Right atrium auricular region (tissue), 2 donors: Measurements from ENCODE around the gene ITGB7. TPM values are rescaled to one million over a fixed set of nuclear protein-coding genes. Genes with fewer than 3 reads are reported as not detected.

Experiments
- DNase-seq: peaks from one replicate; pipeline ENCODE4 v3.0.0-alpha.2; 2019; ENCODE audit warnings: low spot score
- H3K27ac ChIP-seq, 2 donors: fragments of 200-600 bp; sonication (generic); 1 replicate in 1 of 2; 2 replicates in 1 of 2; pipeline ENCODE4 v1.5.1; 2016 to 2019
- H3K27me3 ChIP-seq, 2 donors: fragments of 200-600 bp; sonication (generic); one replicate each; pipeline versions ENCODE4 v1.5.1 to v1.6.0; 2017 to 2019
- H3K36me3 ChIP-seq: fragments of 200-600 bp; sonication (generic); one replicate; pipeline ENCODE4 v1.5.1; 2016
- H3K4me1 ChIP-seq, 2 donors: fragments of 200-600 bp; sonication (generic); one replicate each; pipeline versions ENCODE4 v1.5.1 to v1.6.0; 2017 to 2019
- H3K4me3 ChIP-seq, 2 donors: fragments of 200-600 bp; sonication (generic); 1 replicate in 1 of 2; 2 replicates in 1 of 2; pipeline ENCODE4 v1.5.1; 2017 to 2019; ENCODE audit warnings: mild to moderate bottlenecking in 1 of 2, moderate library complexity in 1 of 2
- H3K9me3 ChIP-seq, 2 donors: fragments of 200-600 bp; sonication (generic); one replicate each; pipeline ENCODE4 v1.5.1; 2019
- total RNA-seq, 2 donors: library from RNA; depleted of rRNA; stranded (reverse); fragments of >200 nt; gene quantifications; one replicate each; pipeline ENCODE4 v1.1.0, GENCODE V29; 2016
- TF ChIP-seq, protein P1 (sequence below), 2 donors: fragments of 200-600 bp; sonication (generic); IDR thresholded peaks; one replicate each; pipeline ENCODE4 v1.5.1; 2019; ENCODE audit warnings: antibody characterized with exemption in 2 of 2

ITGB7 gene
- total RNA-seq, 2 donors from 2014 or later, result 0.47 TPM; not detected in 1

DNA sequence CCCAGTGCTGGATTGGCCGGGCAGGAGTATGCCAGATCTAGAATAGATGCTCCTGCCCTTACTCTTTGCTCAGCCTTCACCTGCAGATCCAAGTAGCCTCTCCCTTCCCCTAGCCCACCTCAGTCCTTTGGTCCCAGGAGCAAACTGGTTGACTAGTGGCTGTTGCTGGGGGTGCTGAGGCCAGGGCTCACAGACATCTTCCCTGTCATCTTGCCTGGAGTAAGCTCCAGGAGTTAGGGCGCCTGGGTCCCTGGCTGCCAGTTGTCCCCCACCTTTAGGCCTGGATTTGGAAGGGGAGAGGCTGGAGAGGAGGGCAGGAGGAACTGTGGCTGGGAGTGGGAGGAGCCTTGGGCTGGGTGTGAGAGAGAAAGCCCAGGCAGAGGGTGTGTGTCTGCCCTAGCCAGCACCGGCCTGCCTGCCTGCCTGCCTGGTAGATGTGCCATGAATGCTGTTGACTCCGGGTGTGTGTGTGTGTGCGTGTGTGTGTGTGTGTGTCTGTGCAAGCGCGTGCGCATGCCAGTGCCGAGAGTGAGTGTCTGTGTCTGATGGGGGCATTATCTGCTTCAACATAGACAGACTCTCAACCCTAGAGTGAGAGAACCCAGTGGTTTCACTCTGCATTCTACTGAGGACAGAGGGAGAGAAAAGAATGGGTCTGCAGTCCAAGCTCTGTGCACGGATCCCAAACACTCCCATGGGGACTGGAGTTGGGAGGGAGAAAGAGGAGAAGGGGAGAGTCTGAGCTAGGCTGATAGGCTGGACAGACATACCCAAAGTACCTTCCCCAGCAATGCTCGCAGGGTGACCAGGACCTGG is 25.8 kb upstream of the ITGB7 start:
- Histone ChIP-seq H3K4me3 (peak overlapping the region; percentile 43 to 73), H3K4me1 (peaks cover 0 to 44% of the 10 kb centered on the region in 2 donors), H3K9me3 (no peaks in the 10 kb centered on the region), H3K27me3 (no peaks in the 10 kb centered on the region), H3K36me3 (no peaks in the 10 kb centered on the region), H3K27ac (peak overlapping the region; percentile 75 to 79)
- no peak for DNase-seq
- TF ChIP-seq, protein P1, sequence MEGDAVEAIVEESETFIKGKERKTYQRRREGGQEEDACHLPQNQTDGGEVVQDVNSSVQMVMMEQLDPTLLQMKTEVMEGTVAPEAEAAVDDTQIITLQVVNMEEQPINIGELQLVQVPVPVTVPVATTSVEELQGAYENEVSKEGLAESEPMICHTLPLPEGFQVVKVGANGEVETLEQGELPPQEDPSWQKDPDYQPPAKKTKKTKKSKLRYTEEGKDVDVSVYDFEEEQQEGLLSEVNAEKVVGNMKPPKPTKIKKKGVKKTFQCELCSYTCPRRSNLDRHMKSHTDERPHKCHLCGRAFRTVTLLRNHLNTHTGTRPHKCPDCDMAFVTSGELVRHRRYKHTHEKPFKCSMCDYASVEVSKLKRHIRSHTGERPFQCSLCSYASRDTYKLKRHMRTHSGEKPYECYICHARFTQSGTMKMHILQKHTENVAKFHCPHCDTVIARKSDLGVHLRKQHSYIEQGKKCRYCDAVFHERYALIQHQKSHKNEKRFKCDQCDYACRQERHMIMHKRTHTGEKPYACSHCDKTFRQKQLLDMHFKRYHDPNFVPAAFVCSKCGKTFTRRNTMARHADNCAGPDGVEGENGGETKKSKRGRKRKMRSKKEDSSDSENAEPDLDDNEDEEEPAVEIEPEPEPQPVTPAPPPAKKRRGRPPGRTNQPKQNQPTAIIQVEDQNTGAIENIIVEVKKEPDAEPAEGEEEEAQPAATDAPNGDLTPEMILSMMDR (IDR thresholded peaks at IDR 0.05), result no peak

DNA sequence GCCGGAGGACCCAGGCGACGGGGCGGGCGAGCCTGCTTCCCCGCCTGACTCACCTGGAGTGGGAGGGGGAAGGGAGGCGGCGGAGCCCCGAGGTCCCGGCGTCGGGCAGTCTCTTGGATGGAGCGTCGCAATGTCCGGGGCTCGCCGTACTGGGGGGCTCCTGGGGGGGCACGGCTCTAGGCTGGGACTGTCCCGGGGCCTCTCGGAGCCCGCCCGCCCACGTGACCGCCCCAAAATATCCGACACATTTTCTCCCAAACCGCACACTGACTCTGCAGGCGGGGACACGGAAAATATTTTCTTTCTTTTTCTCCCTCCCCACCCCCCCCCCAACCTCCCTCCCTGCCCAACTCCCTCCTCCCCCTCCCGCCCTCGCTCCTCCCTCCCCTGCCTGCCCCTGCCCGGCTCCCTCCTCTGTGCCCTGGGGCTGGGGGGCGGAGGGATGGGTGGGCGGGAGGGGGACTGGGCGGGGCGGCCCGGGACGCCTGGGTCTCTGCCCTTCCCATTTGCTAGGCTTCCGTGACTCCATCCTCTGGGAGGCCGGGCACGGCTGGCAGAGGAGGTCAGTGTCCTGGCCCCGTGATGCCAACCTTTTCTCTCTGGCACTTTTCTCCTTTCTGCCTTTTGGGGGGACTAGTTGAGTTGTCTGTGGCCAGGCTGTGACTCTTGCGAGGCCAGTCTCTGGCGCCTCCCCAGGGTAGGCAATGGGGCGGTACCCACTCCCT is 25.0 kb upstream of the ITGB7 start, which contains the start of gene RARG:
Gene RARG, minus strand, starts transcription at position 289 of the 725 bp plus-strand sequence. CDS start 4,664 bp downstream, outside the sequence.
- peaks cover 0 to 44% of the 10 kb centered on the region in 2 donors for H3K4me1 ChIP-seq
- H3K27ac ChIP-seq, result peak within 1 kb of the TSS; percentile 75 to 79
- peak within 1 kb of the TSS; percentile 43 to 73 for H3K4me3 ChIP-seq
- TF ChIP-seq, protein P1 (IDR thresholded peaks at IDR 0.05), result no peak
- peak; percentile 75 for DNase-seq
- no peaks in the 10 kb centered on the region for H3K9me3 ChIP-seq
- no peaks in the 10 kb centered on the region for H3K36me3 ChIP-seq
- no peaks in the 10 kb centered on the region for H3K27me3 ChIP-seq

DNA sequence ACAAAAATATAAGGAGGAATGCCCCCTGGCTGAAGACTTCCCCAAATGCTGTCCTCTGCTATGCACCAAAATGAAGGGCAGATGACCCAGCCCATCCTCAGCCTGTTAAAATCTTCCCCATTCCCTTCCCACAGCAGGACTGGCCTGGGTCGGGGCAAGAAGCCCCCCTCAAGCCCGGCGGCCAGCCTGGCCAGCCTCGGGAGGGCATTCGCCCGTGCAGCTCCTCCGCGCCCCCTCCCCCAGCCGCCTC is 24.5 kb upstream of the ITGB7 start:
- Histone ChIP-seq H3K4me1 (peaks cover 0 to 44% of the 10 kb centered on the region in 2 donors), H3K4me3 (peak overlapping the region; percentile 43 to 73), H3K9me3 (no peaks in the 10 kb centered on the region), H3K27me3 (no peaks in the 10 kb centered on the region), H3K27ac (peak overlapping the region; percentile 75 to 79), H3K36me3 (no peaks in the 10 kb centered on the region)
- TF ChIP-seq, protein P1 (IDR thresholded peaks at IDR 0.05), result no peak
- DNase-seq, result no peak

DNA sequence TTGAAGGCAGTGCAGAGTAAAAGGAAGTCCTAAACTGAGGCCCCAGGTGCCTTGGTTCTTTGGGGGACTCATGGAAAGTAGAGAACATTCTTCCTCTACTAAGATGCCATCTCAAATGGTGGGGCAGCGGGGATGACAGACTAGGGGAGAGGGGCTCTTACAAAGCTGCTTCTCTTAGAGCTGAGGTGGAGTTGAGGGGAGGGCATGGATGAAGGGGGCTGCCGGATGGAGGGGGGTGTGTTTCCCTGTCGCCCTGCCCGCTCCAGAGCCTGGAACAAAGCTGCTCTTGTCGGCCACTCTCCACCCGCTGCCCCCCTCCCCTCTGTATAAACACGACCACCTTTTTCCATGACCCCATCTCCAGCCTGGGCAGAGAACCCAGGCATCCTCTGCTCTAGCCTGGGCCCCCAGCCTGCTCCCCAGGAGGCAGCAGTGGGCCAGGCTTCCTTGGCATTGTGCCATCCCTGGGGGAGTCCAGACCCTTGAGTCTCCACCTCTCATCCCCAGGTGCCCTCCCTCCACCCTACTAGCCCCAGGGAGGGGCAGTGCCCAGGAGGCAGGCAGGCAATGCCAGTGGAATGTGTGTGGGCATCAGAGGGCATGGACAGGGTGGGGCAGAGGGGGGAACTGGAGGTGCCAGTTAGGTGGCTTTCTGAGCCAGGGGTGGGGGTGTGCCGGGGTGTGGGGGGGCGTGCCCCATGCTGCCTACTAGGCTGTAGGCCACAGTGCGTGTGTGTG is 23.2 kb upstream of the ITGB7 start:
- Histone ChIP-seq H3K27ac (no peak overlapping the region), H3K4me3 (no peak overlapping the region), H3K4me1 (peaks cover 0 to 44% of the 10 kb centered on the region in 2 donors), H3K36me3 (no peaks in the 10 kb centered on the region), H3K27me3 (no peaks in the 10 kb centered on the region), H3K9me3 (no peaks in the 10 kb centered on the region)
- TF ChIP-seq, protein P1 (IDR thresholded peaks at IDR 0.05), result no peak
- DNase-seq, result no peak

DNA sequence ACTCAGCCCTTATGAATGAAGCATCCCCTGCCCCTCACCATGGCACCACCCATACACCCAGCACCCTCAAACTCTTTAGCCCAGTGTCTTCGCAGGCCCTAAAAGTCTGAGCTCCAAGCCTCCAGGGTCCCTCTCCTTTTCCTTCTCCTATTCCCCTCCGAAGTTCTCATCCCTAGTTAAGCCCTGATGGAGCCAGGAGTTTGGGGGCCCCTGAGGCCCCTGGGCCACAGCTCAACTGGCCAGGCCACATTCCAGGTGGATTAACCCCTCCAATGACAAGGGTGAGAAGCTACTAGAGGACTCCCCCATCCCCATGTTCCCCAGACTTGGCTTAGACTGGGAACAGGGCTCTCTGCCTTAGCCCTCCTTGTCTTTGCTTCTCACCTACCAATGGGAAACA is 22.4 kb upstream of the ITGB7 start:
- no peak for DNase-seq
- Histone ChIP-seq H3K4me1 (peaks cover 0 to 48% of the 10 kb centered on the region in 2 donors), H3K9me3 (no peaks in the 10 kb centered on the region), H3K27ac (no peak overlapping the region), H3K27me3 (no peaks in the 10 kb centered on the region), H3K4me3 (no peak overlapping the region), H3K36me3 (no peaks in the 10 kb centered on the region)
- TF ChIP-seq, protein P1 (IDR thresholded peaks at IDR 0.05), result no peak
